C4-2B (cell line): ENCODE results near the gene DPP6.

Experiments used
- ZFX ChIP-seq: fragments of 450-650 bp; IDR thresholded peaks from 2 replicates; pipeline ENCODE4 v1.6.1; 2017
- TF ChIP-seq, protein P1 (sequence below): fragments of 450-650 bp; conservative IDR thresholded peaks from 2 replicates; pipeline ENCODE4 v1.5.1; 2017; ENCODE audit warnings: mild to moderate bottlenecking

DNA sequence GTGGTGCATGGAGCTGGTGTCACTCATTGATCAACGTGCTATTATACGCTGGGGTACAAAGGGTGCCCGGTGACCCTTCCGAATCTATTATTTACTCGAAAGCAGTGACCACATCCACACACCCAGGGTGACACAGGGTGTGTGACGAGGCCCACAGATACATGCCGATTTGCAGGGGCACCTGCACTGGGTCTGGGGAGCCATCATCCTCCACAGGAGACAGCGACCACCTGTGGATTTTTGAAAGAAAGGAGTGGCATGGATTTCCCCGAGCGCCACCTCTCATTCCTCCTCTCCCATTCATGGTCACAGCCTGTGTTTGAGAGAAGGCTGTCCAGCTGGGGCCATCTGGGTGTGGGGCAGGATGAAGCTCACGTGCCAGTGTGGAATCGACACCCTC, 701.0 kb downstream of the DPP6 start:
- TF ChIP-seq, protein P1, sequence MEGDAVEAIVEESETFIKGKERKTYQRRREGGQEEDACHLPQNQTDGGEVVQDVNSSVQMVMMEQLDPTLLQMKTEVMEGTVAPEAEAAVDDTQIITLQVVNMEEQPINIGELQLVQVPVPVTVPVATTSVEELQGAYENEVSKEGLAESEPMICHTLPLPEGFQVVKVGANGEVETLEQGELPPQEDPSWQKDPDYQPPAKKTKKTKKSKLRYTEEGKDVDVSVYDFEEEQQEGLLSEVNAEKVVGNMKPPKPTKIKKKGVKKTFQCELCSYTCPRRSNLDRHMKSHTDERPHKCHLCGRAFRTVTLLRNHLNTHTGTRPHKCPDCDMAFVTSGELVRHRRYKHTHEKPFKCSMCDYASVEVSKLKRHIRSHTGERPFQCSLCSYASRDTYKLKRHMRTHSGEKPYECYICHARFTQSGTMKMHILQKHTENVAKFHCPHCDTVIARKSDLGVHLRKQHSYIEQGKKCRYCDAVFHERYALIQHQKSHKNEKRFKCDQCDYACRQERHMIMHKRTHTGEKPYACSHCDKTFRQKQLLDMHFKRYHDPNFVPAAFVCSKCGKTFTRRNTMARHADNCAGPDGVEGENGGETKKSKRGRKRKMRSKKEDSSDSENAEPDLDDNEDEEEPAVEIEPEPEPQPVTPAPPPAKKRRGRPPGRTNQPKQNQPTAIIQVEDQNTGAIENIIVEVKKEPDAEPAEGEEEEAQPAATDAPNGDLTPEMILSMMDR = no peak
- no peak for TF ChIP-seq ZFX
